Measurements from ENCODE around the gene NBDY. TPM values are rescaled to one million over a fixed set of nuclear protein-coding genes. Genes with fewer than 3 reads are reported as not detected.

Gene NBDY
- total and polyA plus RNA-seq, 2 of the 4 experiments (the other 2 are of a cell fraction), result 3.2 to 61.5 TPM

GRCh38 chrX:56757327-56757726, 28.3 kb downstream of the NBDY start:
- H3K4me2 ChIP-seq (ENCODE audit: low read depth, low read length), result no peak overlapping the region
- intact Hi-C loops (cut with micrococcal nuclease) (no loop called here), in situ Hi-C loops (cut with MboI; ENCODE audit: low sequenced_read_pairs) (no loop called here), dilution Hi-C loops (cut with HindIII; ENCODE audit: low sequenced_read_pairs, unreplicated experiment) (no loop called here)
- ChIA-PET CTCF (no interaction called here), POLR2A (ENCODE audit: unreplicated experiment) (no interaction called here)
- DNase-seq (no peak), ATAC-seq (ENCODE audit: low read depth) (no peak)
- no peak overlapping the region for H2AFZ ChIP-seq (replicated peaks; ENCODE audit: low read length, poor library complexity)
- no peak overlapping the region for H4K91ac ChIP-seq (ENCODE audit: insufficient read depth, low read depth, low read length)
- WGBS, 2 experiments (ENCODE audit: extremely low coverage in 2 of 2, insufficient read length in 1 of 2), result no CpG with 5 or more reads among the region's 7 CpGs
- no peak overlapping the region for H2BK20ac ChIP-seq (ENCODE audit: low read depth, low read length)
- no peak overlapping the region for H3K18ac ChIP-seq (ENCODE audit: low read depth, low read length)
- no peaks in the 10 kb centered on the region for H3K9me1 ChIP-seq (ENCODE audit: insufficient read depth, low read length)
- H3K9me3 ChIP-seq (ENCODE audit: control insufficient read depth, insufficient read depth, low read length), result no peaks in the 10 kb centered on the region
- no peak overlapping the region for H3K9ac ChIP-seq (ENCODE audit: low read depth, low read length)
- no peak overlapping the region for H2AK5ac ChIP-seq (ENCODE audit: low read depth, low read length)
- H3K27me3 ChIP-seq (ENCODE audit: control insufficient read depth, insufficient read depth, low read length), result no peaks in the 10 kb centered on the region; the same call in 1 of the 2 replicates
- no peak overlapping the region for H3K4me3 ChIP-seq (ENCODE audit: insufficient read depth, low read depth, low read length)
- no peaks in the 10 kb centered on the region; the same call in 1 of the 2 replicates for H4K20me1 ChIP-seq (ENCODE audit: insufficient read depth, low read length)
- no peaks in the 10 kb centered on the region for H3K79me1 ChIP-seq (ENCODE audit: low read depth in 1 of 2, low read length in 2 of 2)
- no peak overlapping the region for H3K56ac ChIP-seq (ENCODE audit: extremely low read depth, insufficient read depth, low read length)
- H3K27ac ChIP-seq (ENCODE audit: insufficient read depth, low read length), result no peak overlapping the region
- H2BK120ac ChIP-seq (ENCODE audit: low read depth, low read length), result no peak overlapping the region
- no peak overlapping the region for H3K23ac ChIP-seq (ENCODE audit: low read depth, low read length)
- H3K36me3 ChIP-seq (ENCODE audit: control insufficient read depth, insufficient read depth, low read length), result no peaks in the 10 kb centered on the region
- no peak overlapping the region for H2BK15ac ChIP-seq (ENCODE audit: low read depth, low read length)
- no peak overlapping the region for H3K14ac ChIP-seq (replicated peaks; ENCODE audit: low read depth, low read length)
- H4K5ac ChIP-seq (ENCODE audit: low read depth, low read length), result no peak overlapping the region
- H3K4me1 ChIP-seq (ENCODE audit: control insufficient read depth, insufficient read depth, low read length), result no peaks in the 10 kb centered on the region
- H2AK9ac ChIP-seq (replicated peaks; ENCODE audit: low read depth, low read length, poor library complexity), result no peak overlapping the region
- H2BK5ac ChIP-seq (ENCODE audit: low read depth, low read length, poor library complexity, severe bottlenecking), result no peak overlapping the region
- no peak overlapping the region for H4K8ac ChIP-seq (ENCODE audit: low read depth in 2 of 2, low read length in 2 of 2)
- no TSS peak for BruUV-seq (replicated peaks)
- no peak for TF ChIP-seq BHLHE40 (IDR thresholded peaks at IDR 0.05; ENCODE audit: low read depth, low read length)
- TF ChIP-seq MXI1 (IDR thresholded peaks at IDR 0.05; ENCODE audit: borderline replicate concordance, low read depth, low read length), result no peak
- TF ChIP-seq CTCF (conservative IDR thresholded peaks at IDR 0.05; ENCODE audit: low read depth, low read length), result no peak
- no peak for TF ChIP-seq RAD21 (IDR thresholded peaks at IDR 0.05; ENCODE audit: low read length)
- no peak for TF ChIP-seq NFE2L2 (IDR thresholded peaks at IDR 0.05; ENCODE audit: low read depth, low read length)
- TF ChIP-seq MAZ (IDR thresholded peaks at IDR 0.05; ENCODE audit: borderline replicate concordance, low read depth, low read length), result no peak
- no peak for TF ChIP-seq RFX5 (IDR thresholded peaks at IDR 0.05; ENCODE audit: low read depth, low read length)
- TF ChIP-seq FOS (IDR thresholded peaks at IDR 0.05; ENCODE audit: low read depth, low read length), result no peak
- TF ChIP-seq CEBPB (IDR thresholded peaks at IDR 0.05; ENCODE audit: low read depth, low read length), result no peak
- TF ChIP-seq SMC3 (IDR thresholded peaks at IDR 0.05; ENCODE audit: low read depth, low read length), result no peak
- TF ChIP-seq MAFK (IDR thresholded peaks at IDR 0.05; ENCODE audit: low read depth, low read length), result no peak
- H3K4ac ChIP-seq (ENCODE audit: low read depth, low read length), result no peak overlapping the region

Data from IMR-90 (cell line).